Thoracic aorta (tissue), 2 donors: ENCODE data around the gene PDGFC. TPM values are rescaled to one million over a fixed set of nuclear protein-coding genes. Genes with fewer than 3 reads are reported as not detected.

ENCODE experiments used
- ATAC-seq: fragments of 150-250 bp; one replicate; pipeline ENCODE4 v1.8.0; 2017; ENCODE audit warnings: low read depth; ENCODE audit not compliant: insufficient number of reproducible peaks, low FRiP score
- DNase-seq: peaks from one replicate; pipeline ENCODE4 v3.0.0-alpha.2; 2020; ENCODE audit warnings: low spot score
- H3K27ac ChIP-seq, 2 donors: fragments of 200-600 bp; sonication (generic); 1 replicate in 1 of 2; 2 replicates in 1 of 2; pipeline ENCODE4 v1.5.1; 2016; ENCODE audit warnings: mild to moderate bottlenecking in 2 of 2, moderate library complexity in 2 of 2
- H3K27me3 ChIP-seq: fragments of 200-600 bp; sonication (generic); replicated peaks from 2 replicates; pipeline ENCODE4 v1.6.0; 2016; ENCODE audit warnings: mild to moderate bottlenecking; ENCODE audit not compliant: insufficient read depth
- H3K36me3 ChIP-seq: fragments of 200-600 bp; sonication (generic); one replicate; pipeline ENCODE4 v1.5.1; 2016
- H3K4me1 ChIP-seq, 2 donors: fragments of 200-600 bp; sonication (generic); 1 replicate in 1 of 2; 2 replicates in 1 of 2; pipeline versions ENCODE4 v1.5.1 to v1.6.0; 2016; ENCODE audit warnings: low read depth in 2 of 2, mild to moderate bottlenecking in 1 of 2; ENCODE audit not compliant: control insufficient read depth in 1 of 2
- H3K4me3 ChIP-seq: fragments of 200-600 bp; sonication (generic); 2 replicates; pipeline ENCODE4 v1.5.1; 2016; ENCODE audit warnings: mild to moderate bottlenecking
- H3K9me3 ChIP-seq: fragments of 200-600 bp; sonication (generic); 2 replicates; pipeline ENCODE4 v1.5.1; 2016
- CTCF ChIP-seq: fragments of 200-600 bp; sonication (generic); IDR thresholded peaks from one replicate; pipeline ENCODE4 v1.5.1; 2019; ENCODE audit warnings: antibody characterized with exemption
- total RNA-seq, 2 donors: library from RNA; depleted of rRNA; stranded (reverse); fragments of >200 nt; gene quantifications; one replicate each; pipeline versions ENCODE4 v1.1.0 to v1.2.3, GENCODE V29; 2016

PDGFC gene
- total RNA-seq, 2 donors from 2014 or later: 31.4 to 32.8 TPM

GRCh38 chr4:156952078-156952759, 19.4 kb downstream of the PDGFC start:
- peaks cover 37 to 84% of the 10 kb centered on the region in 2 donors for H3K4me1 ChIP-seq
- DNase-seq (no peak), ATAC-seq (no peak)
- no peaks in the 10 kb centered on the region for H3K9me3 ChIP-seq
- no peaks in the 10 kb centered on the region for H3K36me3 ChIP-seq
- H3K27me3 ChIP-seq: no peaks in the 10 kb centered on the region
- no peak overlapping the region for H3K4me3 ChIP-seq
- TF ChIP-seq CTCF: no peak
- H3K27ac ChIP-seq: peak overlapping the region in 1 of 2 donors; percentile 82

- Histone ChIP-seq H3K27ac (peak overlapping the region; percentile 7 to 82), H3K9me3 (no peaks in the 10 kb centered on the region), H3K4me1 (peaks cover 41 to 91% of the 10 kb centered on the region in 2 donors), H3K36me3 (no peaks in the 10 kb centered on the region), H3K4me3 (peak overlapping the region; percentile 53), H3K27me3 (no peaks in the 10 kb centered on the region)
- no peak for DNase-seq
- no peak for ATAC-seq
- TF ChIP-seq CTCF: no peak
These were observed 20.7 kb downstream of the PDGFC start for GRCh38 chr4:156950948-156951347.

GRCh38 chr4:156950090-156950489, 21.5 kb downstream of the PDGFC start:
- Histone ChIP-seq H3K36me3 (no peaks in the 10 kb centered on the region), H3K27ac (peak overlapping the region; percentile 62 to 82), H3K27me3 (no peaks in the 10 kb centered on the region), H3K4me3 (peak overlapping the region; percentile 57), H3K9me3 (no peaks in the 10 kb centered on the region), H3K4me1 (peaks cover 47 to 96% of the 10 kb centered on the region in 2 donors)
- ATAC-seq (no peak), DNase-seq (no peak)
- TF ChIP-seq CTCF: no peak

DNA sequence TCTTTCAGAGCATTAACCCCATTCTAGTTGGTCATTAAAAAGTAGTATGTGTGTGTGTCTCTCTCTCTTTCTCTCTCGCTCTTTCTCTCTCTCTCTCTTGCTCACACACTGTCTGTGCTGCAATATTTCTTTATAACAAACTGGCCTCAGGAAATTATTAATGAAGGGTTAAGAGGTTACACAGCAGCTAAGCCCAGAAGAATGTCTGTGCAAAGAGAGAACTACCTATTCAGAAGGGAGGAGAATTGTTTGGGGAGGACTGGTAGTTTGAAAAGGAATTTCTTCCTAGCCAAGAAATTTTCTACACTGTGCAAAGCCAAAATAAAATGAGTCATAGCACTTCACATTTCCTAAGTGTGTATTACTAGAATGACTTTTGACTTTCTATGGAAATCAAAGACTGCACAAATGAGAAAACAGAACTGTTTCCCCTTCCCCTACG, 22.2 kb downstream of the PDGFC start:
- no peak for TF ChIP-seq CTCF
- Histone ChIP-seq H3K27me3 (no peaks in the 10 kb centered on the region), H3K36me3 (no peaks in the 10 kb centered on the region), H3K4me1 (peaks cover 51 to 95% of the 10 kb centered on the region in 2 donors), H3K9me3 (no peaks in the 10 kb centered on the region), H3K4me3 (peak overlapping the region; percentile 57), H3K27ac (peak overlapping the region; percentile 62 to 82)
- no peak for DNase-seq
- ATAC-seq: peak; percentile 65

DNA sequence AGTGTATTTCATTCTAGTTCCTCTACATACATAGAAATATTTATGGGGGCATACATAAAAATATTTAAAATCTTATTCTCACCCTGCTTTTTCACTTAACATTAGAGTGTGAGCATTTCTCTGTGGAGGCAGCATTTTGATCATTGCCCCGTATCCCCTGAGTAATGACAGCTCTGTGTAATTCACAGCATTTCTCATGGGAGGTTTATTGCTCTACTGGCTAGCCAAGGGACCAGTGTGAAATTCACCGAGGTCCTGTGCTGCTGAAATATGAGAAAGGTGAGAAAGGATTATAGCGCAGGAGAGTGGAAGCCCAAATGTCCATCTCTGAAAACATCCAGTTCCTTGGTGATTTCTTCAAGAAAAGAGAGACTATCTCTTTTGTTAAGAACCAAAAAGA, 22.9 kb downstream of the PDGFC start:
- Histone ChIP-seq H3K4me3 (peak overlapping the region; percentile 57), H3K4me1 (peaks cover 51 to 95% of the 10 kb centered on the region in 2 donors), H3K9me3 (no peaks in the 10 kb centered on the region), H3K27ac (peak overlapping the region; percentile 62 to 82), H3K27me3 (no peaks in the 10 kb centered on the region), H3K36me3 (no peaks in the 10 kb centered on the region)
- no peak for TF ChIP-seq CTCF
- ATAC-seq (no peak), DNase-seq (no peak)
